RWPE2 (cell line): ENCODE data around the gene UBE3A.

ENCODE experiments used
- ATAC-seq: fragments of 200-7000 bp; cut with Tn5 transposase; 3 replicates; pipeline ENCODE4 v1.9.1; 2021; ENCODE audit warnings: low read depth
- DNase-seq: peaks from one replicate; pipeline ENCODE4 v3.0.0-alpha.2; 2020; ENCODE audit warnings: low spot score
- H3K27ac ChIP-seq: fragments of 450-650 bp; 2 replicates; pipeline ENCODE4 v1.5.1; 2017; ENCODE audit warnings: mild to moderate bottlenecking; ENCODE audit not compliant: poor library complexity, severe bottlenecking
- H3K27me3 ChIP-seq: fragments of 250-450 bp; sonication (Bioruptor Pico); 2 replicates; pipeline ENCODE4 v1.5.1; 2021; ENCODE audit warnings: mild to moderate bottlenecking, moderate library complexity; ENCODE audit not compliant: insufficient read depth, poor library complexity, severe bottlenecking
- H3K36me3 ChIP-seq: fragments of 250-450 bp; sonication (Bioruptor Pico); 2 replicates; pipeline ENCODE4 v1.5.1; 2020; ENCODE audit warnings: low read depth, mild to moderate bottlenecking, moderate library complexity
- H3K4me1 ChIP-seq: fragments of 250-450 bp; sonication (Bioruptor Pico); 2 replicates; pipeline ENCODE4 v1.5.1; 2021; ENCODE audit warnings: mild to moderate bottlenecking, moderate library complexity; ENCODE audit not compliant: insufficient read depth, poor library complexity, severe bottlenecking
- H3K4me3 ChIP-seq: fragments of 250-450 bp; sonication (Bioruptor Pico); 2 replicates; pipeline ENCODE4 v1.5.1; 2021; ENCODE audit warnings: mild to moderate bottlenecking, moderate library complexity; ENCODE audit not compliant: severe bottlenecking
- H3K9me3 ChIP-seq: fragments of 250-450 bp; sonication (Bioruptor Pico); 2 replicates; pipeline ENCODE4 v1.5.1; 2021; ENCODE audit warnings: mild to moderate bottlenecking, moderate library complexity; ENCODE audit not compliant: severe bottlenecking
- CTCF ChIP-seq: fragments of 450-650 bp; IDR thresholded peaks from one replicate; pipeline ENCODE4 v1.5.1; 2017; ENCODE audit warnings: mild to moderate bottlenecking, moderate library complexity; ENCODE audit not compliant: poor library complexity, severe bottlenecking

Gene UBE3A

GRCh38 chr15:25478313-25478712, 39.5 kb upstream of the UBE3A start:
- H3K9me3 ChIP-seq = no peaks in the 10 kb centered on the region
- TF ChIP-seq CTCF = no peak
- H3K27ac ChIP-seq = no peak overlapping the region
- DNase-seq (no peak), ATAC-seq (no peak)
- H3K4me3 ChIP-seq = no peak overlapping the region
- H3K36me3 ChIP-seq = no peaks in the 10 kb centered on the region
- H3K27me3 ChIP-seq = no peaks in the 10 kb centered on the region
- no peaks in the 10 kb centered on the region for H3K4me1 ChIP-seq

GRCh38 chr15:25477816-25478215, 39.0 kb upstream of the UBE3A start:
- Histone ChIP-seq H3K9me3 (no peaks in the 10 kb centered on the region), H3K4me1 (no peaks in the 10 kb centered on the region), H3K27ac (no peak overlapping the region), H3K36me3 (no peaks in the 10 kb centered on the region), H3K4me3 (no peak overlapping the region), H3K27me3 (no peaks in the 10 kb centered on the region)
- TF ChIP-seq CTCF = no peak
- ATAC-seq (no peak), DNase-seq (no peak)

GRCh38 chr15:25474251-25474650, 35.4 kb upstream of the UBE3A start:
- no peak overlapping the region for H3K4me3 ChIP-seq
- no peaks in the 10 kb centered on the region for H3K4me1 ChIP-seq
- no peak for TF ChIP-seq CTCF
- no peaks in the 10 kb centered on the region for H3K9me3 ChIP-seq
- no peak for DNase-seq
- no peak for ATAC-seq
- peaks cover 6% of the 10 kb centered on the region for H3K27me3 ChIP-seq
- H3K27ac ChIP-seq = no peak overlapping the region
- no peaks in the 10 kb centered on the region for H3K36me3 ChIP-seq

- H3K4me1 ChIP-seq = no peaks in the 10 kb centered on the region
- TF ChIP-seq CTCF = no peak
- no peaks in the 10 kb centered on the region for H3K36me3 ChIP-seq
- DNase-seq (no peak), ATAC-seq (no peak)
- H3K27ac ChIP-seq = no peak overlapping the region
- peaks cover 6% of the 10 kb centered on the region for H3K27me3 ChIP-seq
- H3K9me3 ChIP-seq = no peaks in the 10 kb centered on the region
- no peak overlapping the region for H3K4me3 ChIP-seq
Observed at GRCh38 chr15:25470230-25470629, 31.4 kb upstream of the UBE3A start.

- peaks cover 6% of the 10 kb centered on the region for H3K27me3 ChIP-seq
- peak; percentile 72 for ATAC-seq
- no peaks in the 10 kb centered on the region for H3K4me1 ChIP-seq
- no peaks in the 10 kb centered on the region for H3K9me3 ChIP-seq
- TF ChIP-seq CTCF = no peak
- no peaks in the 10 kb centered on the region for H3K36me3 ChIP-seq
- no peak for DNase-seq
- no peak overlapping the region for H3K4me3 ChIP-seq
- no peak overlapping the region for H3K27ac ChIP-seq
Observed at GRCh38 chr15:25469377-25469776, 30.6 kb upstream of the UBE3A start.
